HEK293 (cell line): ENCODE results near the gene BCDIN3D.

Experiments
- AEBP2 ChIP-seq: fragments of 450-650 bp; formaldehyde crosslinking; IDR thresholded peaks from 2 replicates; pipeline ENCODE4 v1.5.1; 2016; ENCODE audit warnings: missing biosample characterization, missing genetic modification characterization, borderline replicate concordance
- BCL11A ChIP-seq: fragments of 450-650 bp; formaldehyde crosslinking; IDR thresholded peaks from 2 replicates; pipeline ENCODE4 v1.5.1; 2016; ENCODE audit warnings: low read depth, missing biosample characterization, missing genetic modification characterization
- CTCF ChIP-seq: fragments of 450-650 bp; formaldehyde crosslinking; IDR thresholded peaks from 2 replicates; pipeline ENCODE4 v1.5.1; 2016; ENCODE audit warnings: missing biosample characterization, missing genetic modification characterization
- GLI2 ChIP-seq: fragments of 450-650 bp; formaldehyde crosslinking; IDR thresholded peaks from 2 replicates; pipeline ENCODE4; 2017; ENCODE audit warnings: missing biosample characterization, missing genetic modification characterization, low read depth, borderline replicate concordance
- INSM2 ChIP-seq: fragments of 450-650 bp; formaldehyde crosslinking; IDR thresholded peaks from 2 replicates; pipeline ENCODE4 v1.5.1; 2016; ENCODE audit warnings: missing biosample characterization, missing genetic modification characterization
- KLF10 ChIP-seq: fragments of 450-650 bp; IDR thresholded peaks from 2 replicates; pipeline ENCODE4 v1.5.1; 2018; ENCODE audit warnings: missing biosample characterization, mild to moderate bottlenecking, missing genetic modification characterization
- KLF9 ChIP-seq: fragments of 450-650 bp; formaldehyde crosslinking; IDR thresholded peaks from 2 replicates; pipeline ENCODE4 v1.5.1; 2016; ENCODE audit warnings: missing biosample characterization, missing genetic modification characterization, low read depth
- PRDM2 ChIP-seq: fragments of 450-650 bp; formaldehyde crosslinking; IDR thresholded peaks from 2 replicates; pipeline ENCODE4 v1.5.1; 2016; ENCODE audit warnings: missing biosample characterization, missing genetic modification characterization, borderline replicate concordance
- ZBTB1 ChIP-seq: fragments of 450-650 bp; formaldehyde crosslinking; IDR thresholded peaks from 2 replicates; pipeline ENCODE4 v1.5.1; 2016; ENCODE audit warnings: missing biosample characterization, missing genetic modification characterization
- ZEB2 ChIP-seq: fragments of 450-650 bp; formaldehyde crosslinking; IDR thresholded peaks from 2 replicates; pipeline ENCODE4 v1.5.1; 2016; ENCODE audit warnings: missing biosample characterization, missing genetic modification characterization
- ZNF138 ChIP-seq: fragments of 450-650 bp; formaldehyde crosslinking; IDR thresholded peaks from 2 replicates; pipeline ENCODE4 v1.5.1; 2016; ENCODE audit warnings: missing biosample characterization, missing genetic modification characterization, borderline replicate concordance
- ZNF18 ChIP-seq: fragments of 450-650 bp; formaldehyde crosslinking; IDR thresholded peaks from 2 replicates; pipeline ENCODE4 v1.5.1; 2016; ENCODE audit warnings: missing biosample characterization, missing genetic modification characterization
- ZNF202 ChIP-seq: fragments of 450-650 bp; formaldehyde crosslinking; IDR thresholded peaks from 2 replicates; pipeline ENCODE4 v1.5.1; 2016; ENCODE audit warnings: missing biosample characterization, missing genetic modification characterization, borderline replicate concordance
- ZNF280C ChIP-seq: fragments of 450-650 bp; formaldehyde crosslinking; IDR thresholded peaks from 2 replicates; pipeline ENCODE4 v1.5.1; 2016; ENCODE audit warnings: missing biosample characterization, missing genetic modification characterization
- ZNF488 ChIP-seq: fragments of 450-650 bp; formaldehyde crosslinking; IDR thresholded peaks from 2 replicates; pipeline ENCODE4 v1.5.1; 2016; ENCODE audit warnings: missing biosample characterization, missing genetic modification characterization
- ZNF501 ChIP-seq: fragments of 450-650 bp; formaldehyde crosslinking; IDR thresholded peaks from 2 replicates; pipeline ENCODE4 v1.5.1; 2016; ENCODE audit warnings: missing biosample characterization, missing genetic modification characterization
- ZNF658 ChIP-seq: fragments of 450-650 bp; formaldehyde crosslinking; IDR thresholded peaks from 2 replicates; pipeline ENCODE4; 2016; ENCODE audit warnings: missing biosample characterization, missing genetic modification characterization
- ZNF660 ChIP-seq: fragments of 450-650 bp; IDR thresholded peaks from 2 replicates; pipeline ENCODE4 v1.5.1; 2018; ENCODE audit warnings: missing biosample characterization, mild to moderate bottlenecking, missing genetic modification characterization
- ZNF76 ChIP-seq: fragments of 450-650 bp; formaldehyde crosslinking; IDR thresholded peaks from 2 replicates; pipeline ENCODE4; 2016; ENCODE audit warnings: low read depth, missing biosample characterization, missing genetic modification characterization, borderline replicate concordance
- ZSCAN5A ChIP-seq: fragments of 450-650 bp; formaldehyde crosslinking; IDR thresholded peaks from 2 replicates; pipeline ENCODE4 v1.5.1; 2016; ENCODE audit warnings: missing biosample characterization, missing genetic modification characterization

Gene BCDIN3D

GRCh38 chr12:49842519-49843352, at the start of gene BCDIN3D (continued):
- TF ChIP-seq KLF10 (tag by site-specific recombination) (peak; percentile 50; the same call in 1 of the 2 replicates), INSM2 (tag by site-specific recombination) (no peak), ZSCAN5A (tag by site-specific recombination) (no peak), ZNF18 (tag by site-specific recombination) (no peak), ZNF501 (tag by site-specific recombination) (no peak), ZNF660 (tag by site-specific recombination) (peak; percentile 75), BCL11A (no peak), ZBTB1 (tag by site-specific recombination) (no peak), ZNF76 (peak; percentile 39; the same call in 1 of the 2 replicates), ZEB2 (peak; percentile 60; the same call in 1 of the 2 replicates), ZNF202 (no peak), CTCF (tag by site-specific recombination) (no peak), KLF9 (tag by site-specific recombination) (peak; percentile 51; the same call in 1 of the 2 replicates), ZNF658 (tag by site-specific recombination) (no peak), ZNF280C (no peak), ZNF488 (no peak), AEBP2 (no peak), ZNF138 (tag by site-specific recombination) (no peak), PRDM2 (tag by site-specific recombination) (no peak), GLI2 (tag by site-specific recombination) (no peak)
